ENCODE measurements around the gene ADGRE2.

Gene ADGRE2

GRCh38 chr19:14722127-14722526 is 56.2 kb downstream of the ADGRE2 start:
- Histone ChIP-seq H3K4me2 (ENCODE audit: low read length) (no peak overlapping the region), H3K27me3 (ENCODE audit: control insufficient read depth, low read length) (no peaks in the 10 kb centered on the region), H3K79me2 (ENCODE audit: control insufficient read depth, low read length) (no peaks in the 10 kb centered on the region), H3K27ac (ENCODE audit: low read depth, low read length) (no peak overlapping the region), H4K20me1 (ENCODE audit: control insufficient read depth, insufficient read depth, low read depth, low read length) (no peaks in the 10 kb centered on the region), H3K9me2 (replicated peaks; ENCODE audit: control insufficient read depth, low read length) (no peaks in the 10 kb centered on the region), H3F3A (ENCODE audit: control insufficient read depth, insufficient read depth) (0 out of 2 replicates have a peak, but pooled peaks cover 3% of the 10 kb centered on the region), H3K4me1 (ENCODE audit: control insufficient read depth, low read length) (no peaks in the 10 kb centered on the region), H3K9me3 (ENCODE audit: control insufficient read depth, insufficient read depth, low read length) (peaks cover 31% of the 10 kb centered on the region), H3K4me3 (ENCODE audit: low read length) (no peak overlapping the region), H3K36me3 (ENCODE audit: control insufficient read depth, low read length) (peaks cover 6% of the 10 kb centered on the region; the same call in 1 of the 2 replicates)
- TF ChIP-seq CTCF (IDR thresholded peaks at IDR 0.05; ENCODE audit: low read depth, low read length, poor library complexity, severe bottlenecking) (no peak), EZH2phosphoT487 (IDR thresholded peaks at IDR 0.05; ENCODE audit: borderline replicate concordance, low read length) (no peak)

- Histone ChIP-seq H3K9me3 (ENCODE audit: control insufficient read depth, insufficient read depth, low read length) (peaks cover 36% of the 10 kb centered on the region), H3K36me3 (ENCODE audit: control insufficient read depth, low read length) (peaks cover 6% of the 10 kb centered on the region; the same call in 1 of the 2 replicates)
- TF ChIP-seq EZH2phosphoT487 (IDR thresholded peaks at IDR 0.05; ENCODE audit: borderline replicate concordance, low read length) (no peak), CTCF (IDR thresholded peaks at IDR 0.05; ENCODE audit: low read depth, low read length, poor library complexity, severe bottlenecking) (no peak)
Observed at GRCh38 chr19:14719162-14719561, 59.2 kb downstream of the ADGRE2 start.

GRCh38 chr19:14718522-14719116 is 59.7 kb downstream of the ADGRE2 start:
- Histone ChIP-seq H3K27me3 (ENCODE audit: control insufficient read depth, low read length) (no peaks in the 10 kb centered on the region), H3K4me3 (ENCODE audit: low read length) (no peak overlapping the region), H3K27ac (ENCODE audit: low read depth, low read length) (no peak overlapping the region), H3K79me2 (ENCODE audit: control insufficient read depth, low read length) (no peaks in the 10 kb centered on the region), H3K4me1 (ENCODE audit: control insufficient read depth, low read length) (no peaks in the 10 kb centered on the region), H4K20me1 (ENCODE audit: control insufficient read depth, insufficient read depth, low read depth, low read length) (no peaks in the 10 kb centered on the region), H3K36me3 (ENCODE audit: control insufficient read depth, low read length) (peaks cover 6% of the 10 kb centered on the region; the same call in 1 of the 2 replicates), H3K9me3 (ENCODE audit: control insufficient read depth, insufficient read depth, low read length) (peaks cover 36% of the 10 kb centered on the region), H3F3A (ENCODE audit: control insufficient read depth, insufficient read depth) (0 out of 2 replicates have a peak, but pooled peaks cover 3% of the 10 kb centered on the region), H3K9me2 (replicated peaks; ENCODE audit: control insufficient read depth, low read length) (no peaks in the 10 kb centered on the region), H3K4me2 (ENCODE audit: low read length) (no peak overlapping the region)
- TF ChIP-seq CTCF (IDR thresholded peaks at IDR 0.05; ENCODE audit: low read depth, low read length, poor library complexity, severe bottlenecking) (no peak), EZH2phosphoT487 (IDR thresholded peaks at IDR 0.05; ENCODE audit: borderline replicate concordance, low read length) (no peak)

More at GRCh38 chr19:14719162-14719561, 59.2 kb downstream of the ADGRE2 start:
- H3K4me1 ChIP-seq (ENCODE audit: control insufficient read depth, low read length), result no peaks in the 10 kb centered on the region
- H3K27ac ChIP-seq (ENCODE audit: low read depth, low read length), result no peak overlapping the region
- H3F3A ChIP-seq (ENCODE audit: control insufficient read depth, insufficient read depth), result 0 out of 2 replicates have a peak, but pooled peaks cover 3% of the 10 kb centered on the region
- H3K4me3 ChIP-seq (ENCODE audit: low read length), result no peak overlapping the region
- H3K27me3 ChIP-seq (ENCODE audit: control insufficient read depth, low read length), result no peaks in the 10 kb centered on the region
- H3K9me2 ChIP-seq (replicated peaks; ENCODE audit: control insufficient read depth, low read length), result no peaks in the 10 kb centered on the region
- H4K20me1 ChIP-seq (ENCODE audit: control insufficient read depth, insufficient read depth, low read depth, low read length), result no peaks in the 10 kb centered on the region
- no peak overlapping the region for H3K4me2 ChIP-seq (ENCODE audit: low read length)
- H3K79me2 ChIP-seq (ENCODE audit: control insufficient read depth, low read length), result no peaks in the 10 kb centered on the region

All from DOHH2 (cell line).